Neural cell (in vitro differentiated cells): Measurements from ENCODE around the gene SERINC2. TPM values are rescaled to one million over a fixed set of nuclear protein-coding genes. Genes with fewer than 3 reads are reported as not detected.

Experiments used
- H2AFZ ChIP-seq: fragments of 200-600, 300-800 bp; sonication (generic), shearing (Covaris generic); 2 replicates; pipeline ENCODE4 v1.6.0; 2014; ENCODE audit warnings: low read depth, mild to moderate bottlenecking, antibody characterized with exemption, low read length, moderate library complexity
- H3F3A ChIP-seq: fragments of 200-600 bp; shearing (Covaris generic); 2 replicates; pipeline ENCODE4 v1.6.1; 2016; ENCODE audit warnings: mild to moderate bottlenecking, moderate library complexity, mixed read lengths, antibody characterized with exemption, low read length; ENCODE audit not compliant: insufficient read depth, poor library complexity, severe bottlenecking
- H3K27ac ChIP-seq: fragments of 200-600, 300-800 bp; sonication (generic), shearing (Covaris generic); 2 replicates; pipeline ENCODE4 v1.5.1; 2014; ENCODE audit warnings: mild to moderate bottlenecking, low read length, moderate library complexity
- H3K27me3 ChIP-seq: fragments of 300-800, 200-600 bp; sonication (generic), shearing (Covaris generic); 2 replicates; pipeline ENCODE4 v1.6.0; 2014; ENCODE audit warnings: mild to moderate bottlenecking, low read depth, low read length, moderate library complexity; ENCODE audit not compliant: insufficient read depth
- H3K36me3 ChIP-seq: fragments of 300-800, 200-600 bp; sonication (generic), shearing (Covaris generic); 2 replicates; pipeline ENCODE4 v1.5.1; 2014; ENCODE audit warnings: mild to moderate bottlenecking, antibody characterized with exemption, low read length, moderate library complexity; ENCODE audit not compliant: insufficient read depth
- H3K4me2 ChIP-seq: fragments of 300-800, 200-600 bp; sonication (generic), shearing (Covaris generic); 2 replicates; pipeline ENCODE4 v1.6.0; 2014; ENCODE audit warnings: mild to moderate bottlenecking, low read length
- H3K4me3 ChIP-seq: fragments of 300-800, 200-600 bp; sonication (generic), shearing (Covaris generic); 2 replicates; pipeline ENCODE4 v1.5.1; 2014; ENCODE audit warnings: mild to moderate bottlenecking, low read length, moderate library complexity
- H3K79me2 ChIP-seq: fragments of 200-600 bp; shearing (Covaris generic); replicated peaks from 2 replicates; pipeline ENCODE4 v1.6.0; 2014; ENCODE audit warnings: mild to moderate bottlenecking, low read length, moderate library complexity; ENCODE audit not compliant: insufficient read depth
- H3K9ac ChIP-seq: fragments of 300-800, 200-600 bp; sonication (generic), shearing (Covaris generic); 2 replicates; pipeline ENCODE4 v1.6.1; 2016; ENCODE audit warnings: mild to moderate bottlenecking, low read length, mixed read lengths
- H3K9me2 ChIP-seq: fragments of 200-600 bp; shearing (Covaris generic); 2 replicates; pipeline ENCODE4 v1.6.1; 2016; ENCODE audit warnings: mild to moderate bottlenecking, low read length, mixed read lengths; ENCODE audit not compliant: insufficient read depth
- H3K9me3 ChIP-seq: fragments of 200-600, 300-800 bp; sonication (generic), shearing (Covaris generic); 2 replicates; pipeline ENCODE4 v1.6.1; 2016; ENCODE audit warnings: mild to moderate bottlenecking, mixed run types, low read length, moderate library complexity, mixed read lengths
- H4K20me1 ChIP-seq: fragments of 200-600 bp; shearing (Covaris generic); 2 replicates; pipeline ENCODE4 v1.6.1; 2016; ENCODE audit warnings: mild to moderate bottlenecking, mixed run types; ENCODE audit not compliant: insufficient read depth
- CTCF ChIP-seq: fragments of 450-650 bp; IDR thresholded peaks from 2 replicates; pipeline ENCODE4 v1.5.1; 2014; ENCODE audit warnings: antibody characterized with exemption, mild to moderate bottlenecking, moderate library complexity; ENCODE audit not compliant: poor library complexity, severe bottlenecking
- EP300 ChIP-seq: fragments of 450-650 bp; conservative IDR thresholded peaks from 2 replicates; pipeline ENCODE4 v1.6.1; 2014; ENCODE audit warnings: antibody characterized with exemption, mild to moderate bottlenecking, moderate library complexity; ENCODE audit not compliant: poor library complexity, severe bottlenecking
- EZH2 ChIP-seq: fragments of 200-600, 300-800 bp; shearing (Covaris generic), sonication (generic); IDR thresholded peaks from 2 replicates; pipeline ENCODE4 v1.6.1; 2014; ENCODE audit warnings: antibody characterized with exemption, low read length, borderline replicate concordance, mild to moderate bottlenecking; ENCODE audit not compliant: insufficient read depth, poor library complexity, severe bottlenecking
- MXI1 ChIP-seq: fragments of 450-650 bp; conservative IDR thresholded peaks from 2 replicates; pipeline ENCODE4 v1.6.1; 2014; ENCODE audit warnings: antibody characterized with exemption, mild to moderate bottlenecking; ENCODE audit not compliant: poor library complexity, severe bottlenecking
- POLR2AphosphoS5 ChIP-seq: IDR thresholded peaks from 2 replicates; pipeline ENCODE4 v1.6.1; 2012
- RAD21 ChIP-seq: fragments of 450-650 bp; conservative IDR thresholded peaks from 2 replicates; pipeline ENCODE4 v1.6.1; 2014; ENCODE audit warnings: antibody characterized with exemption, mild to moderate bottlenecking, moderate library complexity
- REST ChIP-seq: IDR thresholded peaks from 2 replicates; pipeline ENCODE4 v1.6.1; 2012; ENCODE audit warnings: borderline replicate concordance
- SMC3 ChIP-seq: fragments of 450-650 bp; conservative IDR thresholded peaks from 2 replicates; pipeline ENCODE4 v1.6.1; 2014; ENCODE audit warnings: antibody characterized with exemption, mild to moderate bottlenecking, moderate library complexity; ENCODE audit not compliant: poor library complexity
- TAF1 ChIP-seq: IDR thresholded peaks from 2 replicates; pipeline ENCODE4 v1.6.1; 2012; ENCODE audit warnings: low read depth
- polyA plus RNA-seq: library from polyadenylated mRNA; depleted of rRNA; stranded (reverse); fragments of >200 nt; gene quantifications from 2 replicates; pipeline ENCODE4 v1.2.3, GENCODE V29; 2014

The SERINC2 gene
- polyA plus RNA-seq, 1 donor from 2014 or later = 8.6 TPM

GRCh38 chr1:31467005-31467674 lies 54.1 kb downstream of the SERINC2 start:
- Histone ChIP-seq H3F3A (no peaks in the 10 kb centered on the region), H3K9me3 (no peaks in the 10 kb centered on the region), H3K27ac (no peak overlapping the region), H3K4me2 (no peak overlapping the region), H3K79me2 (no peaks in the 10 kb centered on the region), H3K9me2 (no peaks in the 10 kb centered on the region), H2AFZ (no peak overlapping the region), H3K36me3 (no peaks in the 10 kb centered on the region), H3K9ac (no peak overlapping the region), H3K27me3 (no peaks in the 10 kb centered on the region), H3K4me3 (no peak overlapping the region), H4K20me1 (no peaks in the 10 kb centered on the region)
- TF ChIP-seq MXI1 (no peak), POLR2AphosphoS5 (no peak), REST (no peak), SMC3 (no peak), EP300 (no peak)

GRCh38 chr1:31470794-31471315 lies 57.8 kb downstream of the SERINC2 start:
- H3K4me3 ChIP-seq = no peak overlapping the region
- H3K9me3 ChIP-seq = no peaks in the 10 kb centered on the region
- H3K4me2 ChIP-seq = no peak overlapping the region

More at GRCh38 chr1:31470794-31471315, 57.8 kb downstream of the SERINC2 start:
- Histone ChIP-seq H4K20me1 (no peaks in the 10 kb centered on the region), H2AFZ (no peak overlapping the region), H3F3A (no peaks in the 10 kb centered on the region), H3K9me2 (no peaks in the 10 kb centered on the region), H3K9ac (no peak overlapping the region), H3K27ac (no peak overlapping the region), H3K27me3 (no peaks in the 10 kb centered on the region), H3K79me2 (no peaks in the 10 kb centered on the region), H3K36me3 (no peaks in the 10 kb centered on the region)
- TF ChIP-seq RAD21 = no peak
- no peak for TF ChIP-seq EP300
- TF ChIP-seq CTCF = no peak
- no peak for TF ChIP-seq MXI1
- no peak for TF ChIP-seq EZH2
- TF ChIP-seq TAF1 = no peak
- no peak for TF ChIP-seq SMC3
- TF ChIP-seq REST = no peak
- no peak for TF ChIP-seq POLR2AphosphoS5
